ENCODE data around the gene RREB1. TPM values are rescaled to one million over a fixed set of nuclear protein-coding genes. Genes with fewer than 3 reads are reported as not detected.
"Not testable (repeated sequence)": the region's sequence is repeated elsewhere in the genome, so short reads cannot be mapped to it uniquely, and the experiment has no call there.

The RREB1 gene
- total RNA-seq, 2 donors from 2014 or later, result 16.0 to 16.4 TPM

- H3K36me3 Mint-ChIP-seq (ENCODE audit: insufficient read depth in 2 of 2), result peaks cover 0 to 4% of the 10 kb centered on the region in 2 donors
- ATAC-seq (replicated peaks in 1 of 2), result no peak
- H3K27me3 Mint-ChIP-seq (ENCODE audit: low read depth), result no peaks in the 10 kb centered on the region
- DNase-seq, result no peak
- no peak overlapping the region for H3K4me3 Mint-ChIP-seq
- peaks cover 6% of the 10 kb centered on the region for H3K4me1 Mint-ChIP-seq (ENCODE audit: low read depth)
- H3K9me3 Mint-ChIP-seq, result peaks cover 0 to 3% of the 10 kb centered on the region in 2 donors
- H3K27ac Mint-ChIP-seq, result no peak overlapping the region
Observed at GRCh38 chr6:7271205-7271534, 163.4 kb downstream of the RREB1 start.

GRCh38 chr6:7273709-7274108 lies 165.9 kb downstream of the RREB1 start:
- H3K9me3 Mint-ChIP-seq, result peaks cover 0 to 3% of the 10 kb centered on the region in 2 donors
- H3K27ac Mint-ChIP-seq, result peak overlapping the region; percentile 39
- no peaks in the 10 kb centered on the region for H3K27me3 Mint-ChIP-seq (ENCODE audit: low read depth)
- peaks cover 6% of the 10 kb centered on the region for H3K4me1 Mint-ChIP-seq (ENCODE audit: low read depth)
- no peak for DNase-seq
- H3K4me3 Mint-ChIP-seq, result no peak overlapping the region
- ATAC-seq (replicated peaks in 1 of 2), result no peak
- peaks cover 0 to 4% of the 10 kb centered on the region in 2 donors for H3K36me3 Mint-ChIP-seq (ENCODE audit: insufficient read depth in 2 of 2)

GRCh38 chr6:7274525-7274924 lies 166.8 kb downstream of the RREB1 start:
- not testable (repeated sequence) for ATAC-seq (replicated peaks in 1 of 2); H3K27me3 Mint-ChIP-seq (ENCODE audit: low read depth); DNase-seq; H3K4me1 Mint-ChIP-seq (ENCODE audit: low read depth); H3K27ac Mint-ChIP-seq; H3K36me3 Mint-ChIP-seq (ENCODE audit: insufficient read depth in 2 of 2); H3K4me3 Mint-ChIP-seq; H3K9me3 Mint-ChIP-seq

DNA sequence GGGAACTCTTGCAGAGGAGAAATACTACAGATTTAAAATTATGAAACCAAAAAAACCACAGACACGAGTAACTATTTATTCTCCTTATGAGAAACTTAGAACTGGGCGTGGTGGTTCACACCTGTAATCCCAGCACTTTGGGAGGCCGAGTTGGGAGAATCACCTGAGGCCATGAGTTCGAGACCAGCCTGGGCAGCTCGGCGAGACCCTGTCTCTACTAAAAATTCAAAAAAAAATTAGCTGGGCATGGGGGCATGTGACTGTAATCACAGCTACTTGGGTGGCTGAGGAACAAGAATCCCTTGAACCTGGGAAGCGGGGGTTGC lies 168.4 kb downstream of the RREB1 start:
- DNase-seq (no peak), ATAC-seq (replicated peaks in 1 of 2) (peak; percentile 5 to 32)
- Mint-ChIP-seq H3K27ac (no peak overlapping the region), H3K27me3 (ENCODE audit: low read depth) (no peaks in the 10 kb centered on the region), H3K9me3 (peaks cover 0 to 3% of the 10 kb centered on the region in 2 donors), H3K4me1 (ENCODE audit: low read depth) (peaks cover 10% of the 10 kb centered on the region), H3K36me3 (ENCODE audit: insufficient read depth in 2 of 2) (peaks cover 0 to 3% of the 10 kb centered on the region in 2 donors), H3K4me3 (no peak overlapping the region)

- H3K27me3 Mint-ChIP-seq (ENCODE audit: low read depth), result no peaks in the 10 kb centered on the region
- peak overlapping the region; percentile 74 for H3K27ac Mint-ChIP-seq
- H3K4me1 Mint-ChIP-seq (ENCODE audit: low read depth), result peaks cover 25% of the 10 kb centered on the region
- no peaks in the 10 kb centered on the region for H3K9me3 Mint-ChIP-seq
- peak in 1 of 2 donors; percentile 15 for DNase-seq
- peak; percentile 65 to 69 for ATAC-seq (replicated peaks in 1 of 2)
- H3K36me3 Mint-ChIP-seq (ENCODE audit: insufficient read depth in 2 of 2), result peaks cover 2 to 7% of the 10 kb centered on the region in 2 donors
- peak overlapping the region; percentile 4 to 43 for H3K4me3 Mint-ChIP-seq
Observed at GRCh38 chr6:7282097-7282906, 174.5 kb downstream of the RREB1 start.

DNA sequence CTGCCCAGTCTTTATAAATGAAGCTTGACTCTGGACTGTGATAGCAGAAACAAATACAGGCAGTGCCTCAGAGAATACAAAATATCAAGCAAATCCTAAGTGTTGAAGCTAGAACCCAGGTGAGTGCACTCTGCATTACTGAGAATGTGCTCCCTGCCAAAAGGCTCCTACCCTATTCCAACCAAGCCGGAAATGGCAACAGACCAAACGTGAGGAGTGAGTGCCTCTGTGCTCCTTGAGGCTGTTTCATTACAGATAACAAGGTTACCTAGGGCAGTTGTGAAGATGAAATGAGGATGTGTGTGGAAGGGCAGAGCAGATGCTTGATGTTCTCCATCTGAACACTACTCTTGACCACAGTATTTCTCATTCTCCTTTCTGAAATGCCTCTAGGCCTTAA lies 175.9 kb downstream of the RREB1 start:
- DNase-seq, result no peak
- Mint-ChIP-seq H3K27ac (peak overlapping the region; percentile 16), H3K4me3 (no peak overlapping the region), H3K9me3 (no peaks in the 10 kb centered on the region), H3K27me3 (ENCODE audit: low read depth) (no peaks in the 10 kb centered on the region), H3K36me3 (ENCODE audit: insufficient read depth in 2 of 2) (peaks cover 2 to 15% of the 10 kb centered on the region in 2 donors), H3K4me1 (ENCODE audit: low read depth) (peaks cover 25% of the 10 kb centered on the region)
- ATAC-seq (replicated peaks in 1 of 2), result no peak

DNA sequence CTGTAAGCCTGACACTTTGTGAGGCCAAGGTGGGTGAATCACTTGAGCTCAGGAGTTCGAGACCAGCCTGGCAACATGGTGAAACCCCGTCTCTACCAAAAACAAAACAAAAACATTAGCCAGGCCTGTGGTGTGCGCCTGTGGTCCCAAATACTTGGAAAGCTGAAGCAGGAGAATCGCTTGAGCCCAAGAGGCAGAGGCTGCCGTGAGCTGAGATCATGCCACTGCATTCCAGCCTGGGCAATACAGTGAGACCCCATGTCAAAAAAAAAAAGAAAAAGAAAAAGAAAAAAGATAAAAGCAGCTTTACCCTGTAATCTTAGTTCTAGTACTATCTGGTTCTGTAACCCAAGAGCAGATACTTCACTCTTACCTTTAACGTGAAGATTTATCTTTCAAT lies 177.7 kb downstream of the RREB1 start:
- Mint-ChIP-seq H3K4me3 (no peak overlapping the region), H3K36me3 (ENCODE audit: insufficient read depth in 2 of 2) (peaks cover 2 to 25% of the 10 kb centered on the region in 2 donors), H3K4me1 (ENCODE audit: low read depth) (peaks cover 25% of the 10 kb centered on the region), H3K27ac (no peak overlapping the region), H3K27me3 (ENCODE audit: low read depth) (no peaks in the 10 kb centered on the region), H3K9me3 (no peaks in the 10 kb centered on the region)
- ATAC-seq (replicated peaks in 1 of 2), result no peak
- DNase-seq, result no peak

- DNase-seq, result no peak
- no peak overlapping the region for H3K27ac Mint-ChIP-seq
- no peak for ATAC-seq (replicated peaks in 1 of 2)
- H3K27me3 Mint-ChIP-seq (ENCODE audit: low read depth), result no peaks in the 10 kb centered on the region
- H3K4me1 Mint-ChIP-seq (ENCODE audit: low read depth), result no peaks in the 10 kb centered on the region
- no peak overlapping the region for H3K4me3 Mint-ChIP-seq
- peaks cover 2 to 30% of the 10 kb centered on the region in 2 donors for H3K36me3 Mint-ChIP-seq (ENCODE audit: insufficient read depth in 2 of 2)
- no peaks in the 10 kb centered on the region for H3K9me3 Mint-ChIP-seq
Observed at GRCh38 chr6:7290079-7290478, 182.3 kb downstream of the RREB1 start.

GRCh38 chr6:7292596-7293255 lies 185.0 kb downstream of the RREB1 start:
- ATAC-seq (replicated peaks in 1 of 2) (no peak), DNase-seq (no peak)
- H3K4me3 Mint-ChIP-seq, result no peak overlapping the region
- H3K9me3 Mint-ChIP-seq, result no peaks in the 10 kb centered on the region
- H3K27ac Mint-ChIP-seq, result peak overlapping the region; percentile 52
- no peaks in the 10 kb centered on the region for H3K27me3 Mint-ChIP-seq (ENCODE audit: low read depth)
- peaks cover 2 to 33% of the 10 kb centered on the region in 2 donors for H3K36me3 Mint-ChIP-seq (ENCODE audit: insufficient read depth in 2 of 2)
- peaks cover 12% of the 10 kb centered on the region for H3K4me1 Mint-ChIP-seq (ENCODE audit: low read depth)

DNA sequence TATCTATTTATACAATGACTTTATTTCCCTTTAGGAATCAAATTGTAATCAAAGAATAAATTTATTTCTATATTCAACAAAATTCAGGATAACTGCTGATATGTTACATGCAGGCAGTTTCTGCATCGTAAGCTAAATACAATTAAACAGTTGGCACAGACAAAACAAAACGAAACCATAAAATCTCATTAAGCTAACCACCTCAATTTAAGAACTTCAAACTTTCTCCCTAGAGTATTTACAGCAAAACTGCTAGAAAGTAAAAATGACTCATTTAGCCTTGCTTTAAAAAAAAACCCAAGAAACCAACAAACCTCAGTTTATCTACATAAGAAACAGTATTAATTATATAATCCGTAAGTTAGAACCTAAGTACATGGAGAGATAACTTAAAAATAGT lies 188.2 kb downstream of the RREB1 start:
- DNase-seq, result no peak
- no peaks in the 10 kb centered on the region for H3K9me3 Mint-ChIP-seq
- no peak overlapping the region for H3K4me3 Mint-ChIP-seq
- H3K27me3 Mint-ChIP-seq (ENCODE audit: low read depth), result no peaks in the 10 kb centered on the region
- H3K36me3 Mint-ChIP-seq (ENCODE audit: insufficient read depth in 2 of 2), result peaks cover 6 to 35% of the 10 kb centered on the region in 2 donors
- ATAC-seq (replicated peaks in 1 of 2), result no peak
- H3K27ac Mint-ChIP-seq, result no peak overlapping the region
- H3K4me1 Mint-ChIP-seq (ENCODE audit: low read depth), result peaks cover 15% of the 10 kb centered on the region

DNA sequence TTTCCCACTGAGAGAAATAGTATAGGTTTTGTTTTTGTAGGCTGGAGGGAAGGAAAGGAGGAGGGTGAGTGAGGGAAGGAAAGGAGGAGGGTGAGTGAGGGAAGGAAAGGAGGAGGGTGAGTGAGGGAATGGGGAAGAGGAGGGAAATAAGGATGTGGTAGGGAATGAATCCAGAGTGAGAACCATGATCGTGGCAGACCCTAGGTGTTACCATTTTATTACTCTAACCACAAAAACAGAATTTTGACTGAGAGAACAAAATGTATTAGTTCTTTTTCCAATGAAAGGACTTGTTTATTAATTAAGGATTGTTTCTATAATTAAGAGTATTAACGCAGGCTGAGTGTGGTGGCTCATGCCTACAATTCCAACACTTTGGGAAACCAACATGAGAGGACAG lies 188.8 kb downstream of the RREB1 start:
- no peaks in the 10 kb centered on the region for H3K27me3 Mint-ChIP-seq (ENCODE audit: low read depth)
- no peak overlapping the region for H3K27ac Mint-ChIP-seq
- peaks cover 20% of the 10 kb centered on the region for H3K4me1 Mint-ChIP-seq (ENCODE audit: low read depth)
- no peak overlapping the region for H3K4me3 Mint-ChIP-seq
- ATAC-seq (replicated peaks in 1 of 2), result no peak
- no peaks in the 10 kb centered on the region for H3K9me3 Mint-ChIP-seq
- H3K36me3 Mint-ChIP-seq (ENCODE audit: insufficient read depth in 2 of 2), result peaks cover 10 to 42% of the 10 kb centered on the region in 2 donors
- no peak for DNase-seq

GRCh38 chr6:7298113-7298512 lies 190.4 kb downstream of the RREB1 start:
- peaks cover 9 to 44% of the 10 kb centered on the region in 2 donors for H3K36me3 Mint-ChIP-seq (ENCODE audit: insufficient read depth in 2 of 2)
- ATAC-seq (replicated peaks in 1 of 2) (no peak), DNase-seq (no peak)
- H3K4me1 Mint-ChIP-seq (ENCODE audit: low read depth), result peaks cover 20% of the 10 kb centered on the region
- no peaks in the 10 kb centered on the region for H3K27me3 Mint-ChIP-seq (ENCODE audit: low read depth)
- no peak overlapping the region for H3K4me3 Mint-ChIP-seq
- H3K27ac Mint-ChIP-seq, result no peak overlapping the region
- H3K9me3 Mint-ChIP-seq, result no peaks in the 10 kb centered on the region

GRCh38 chr6:7300926-7301325 lies 193.2 kb downstream of the RREB1 start:
- Mint-ChIP-seq H3K27ac (no peak overlapping the region), H3K4me1 (ENCODE audit: low read depth) (peaks cover 32% of the 10 kb centered on the region), H3K27me3 (ENCODE audit: low read depth) (no peaks in the 10 kb centered on the region), H3K9me3 (no peaks in the 10 kb centered on the region), H3K36me3 (ENCODE audit: insufficient read depth in 2 of 2) (peaks cover 15 to 62% of the 10 kb centered on the region in 2 donors), H3K4me3 (no peak overlapping the region)
- ATAC-seq (replicated peaks in 1 of 2) (no peak), DNase-seq (no peak)

All from activated T-cell treated with anti-CD3 and anti-CD28 coated beads, Interleukin-2, amount 50 U/mL, for 72 hours (primary cell).